HG03097 (cell line): ENCODE data around the gene TMEM109.

Source experiments
- ATAC-seq: cut with Tn5 transposase; IDR thresholded peaks from one replicate; pipeline ENCODE4 v1.9.1; 2021; ENCODE audit not compliant: unreplicated experiment, low FRiP score

Gene TMEM109

DNA sequence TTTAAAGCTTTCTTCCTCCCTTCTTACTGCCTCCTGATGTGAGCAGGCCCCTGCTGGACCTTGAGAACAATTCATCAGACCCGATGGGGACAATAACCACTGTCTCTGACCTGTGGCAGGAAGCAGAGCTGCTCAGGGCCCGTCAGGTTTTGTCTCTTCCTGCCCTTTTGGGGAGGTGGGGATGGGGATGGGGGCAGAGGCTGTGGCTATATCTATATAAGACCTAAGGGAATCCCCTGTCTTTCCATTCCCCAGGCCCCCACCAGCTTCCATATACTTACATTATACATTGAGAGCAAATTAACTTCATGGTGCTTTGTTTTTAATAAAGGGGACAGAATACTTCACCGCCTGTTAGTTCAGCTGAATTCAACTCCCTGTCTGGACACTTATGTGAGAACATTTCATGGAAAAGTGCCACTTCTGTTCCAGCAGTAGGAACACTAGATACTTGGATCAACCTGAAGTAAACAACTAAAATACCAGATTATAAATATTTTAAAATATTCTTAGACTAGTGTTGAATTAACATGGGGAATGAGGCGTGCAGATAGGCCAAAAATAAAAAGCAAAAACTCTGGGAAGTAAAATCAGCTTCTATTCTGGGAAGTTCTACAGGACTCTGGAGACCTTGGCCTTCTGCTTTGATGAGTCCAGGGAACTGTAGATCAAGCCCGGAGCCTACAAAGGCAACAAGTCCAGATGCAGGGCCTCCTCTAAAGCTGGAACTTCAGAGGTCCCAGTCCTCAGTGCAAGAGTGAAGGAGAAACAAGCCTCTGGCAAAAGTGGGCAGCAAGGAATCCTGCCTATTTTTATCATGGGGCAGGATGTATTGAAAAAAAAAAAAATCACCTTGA lies 35.5 kb upstream of the TMEM109 start:
- ATAC-seq, result no peak

DNA sequence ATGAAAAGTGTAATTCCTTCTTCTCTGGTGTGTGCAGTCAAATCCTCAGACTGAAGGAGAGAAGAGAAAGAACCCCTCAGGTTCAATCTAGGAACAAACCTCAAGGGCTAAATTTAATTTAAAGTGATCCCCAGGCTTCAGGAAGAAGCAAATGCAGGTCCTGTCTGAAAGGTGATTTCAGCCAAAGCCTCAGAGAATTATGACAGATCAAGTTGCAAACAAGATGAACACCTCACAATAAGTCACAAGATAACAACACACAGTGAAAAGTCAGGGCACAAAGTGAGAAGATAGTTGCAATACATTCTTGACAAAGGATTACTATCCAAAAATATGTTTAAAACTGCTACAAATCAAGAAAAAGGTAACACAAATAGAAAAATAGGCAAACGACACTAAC lies 34.9 kb upstream of the TMEM109 start:
- no peak for ATAC-seq

DNA sequence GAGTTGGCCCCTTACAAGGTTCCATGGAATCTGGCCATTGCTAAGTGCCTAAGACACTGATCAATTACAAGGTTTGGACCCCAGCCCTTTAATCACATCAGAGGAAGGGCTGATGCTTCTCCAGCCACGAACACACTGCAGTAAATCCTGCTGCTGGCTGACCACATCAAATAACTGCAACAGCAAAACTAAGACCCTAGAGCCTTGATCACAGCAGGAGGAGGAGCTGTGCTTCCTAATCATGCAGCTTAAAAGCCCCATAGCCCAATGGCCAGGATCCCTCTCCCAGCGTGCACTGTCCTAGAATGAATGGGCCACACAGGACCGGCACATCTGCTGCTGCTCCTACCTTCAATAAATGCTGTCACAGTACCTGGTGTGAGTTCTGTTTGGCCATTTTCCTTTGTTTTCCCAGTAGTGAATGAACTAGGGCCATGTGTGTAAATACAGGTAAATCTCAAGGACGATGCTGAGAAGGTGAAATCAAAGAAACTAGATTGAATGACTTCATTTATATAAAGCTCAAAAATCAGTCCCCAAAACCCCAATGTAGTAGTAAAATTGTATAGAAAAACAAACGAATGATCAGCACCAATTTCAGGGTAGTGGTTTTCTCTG lies 33.9 kb upstream of the TMEM109 start:
- no peak for ATAC-seq

DNA sequence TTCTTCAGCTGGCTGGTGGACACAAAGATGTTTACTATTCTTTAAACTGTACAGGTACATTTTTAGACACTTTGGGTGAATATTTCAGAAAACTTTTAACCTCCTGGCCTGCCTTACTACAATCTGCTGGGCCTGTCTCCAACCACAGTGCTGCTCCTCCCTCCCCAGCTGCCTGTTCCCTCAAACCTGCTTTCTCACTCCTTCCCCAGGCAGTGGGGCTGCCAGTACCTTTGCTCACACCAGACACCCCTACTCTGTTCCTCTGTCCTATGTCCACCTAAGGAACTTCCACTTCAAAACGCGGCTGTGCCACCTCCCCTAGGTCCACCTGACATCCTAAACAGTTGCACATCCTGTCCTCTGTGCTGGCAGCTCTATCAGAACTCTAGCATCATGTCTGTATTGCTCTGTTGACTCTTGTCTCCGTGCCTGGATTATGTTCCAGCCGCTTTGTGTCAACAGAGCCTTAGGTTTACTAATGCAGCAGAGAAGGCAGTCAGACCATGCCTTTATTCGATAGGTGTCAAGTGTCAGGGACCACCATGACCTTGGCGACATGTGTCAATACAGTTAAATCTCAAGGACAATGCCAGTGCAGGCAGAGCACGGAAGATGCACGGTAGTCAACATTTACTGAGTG lies 33.2 kb upstream of the TMEM109 start:
- ATAC-seq, result no peak

DNA sequence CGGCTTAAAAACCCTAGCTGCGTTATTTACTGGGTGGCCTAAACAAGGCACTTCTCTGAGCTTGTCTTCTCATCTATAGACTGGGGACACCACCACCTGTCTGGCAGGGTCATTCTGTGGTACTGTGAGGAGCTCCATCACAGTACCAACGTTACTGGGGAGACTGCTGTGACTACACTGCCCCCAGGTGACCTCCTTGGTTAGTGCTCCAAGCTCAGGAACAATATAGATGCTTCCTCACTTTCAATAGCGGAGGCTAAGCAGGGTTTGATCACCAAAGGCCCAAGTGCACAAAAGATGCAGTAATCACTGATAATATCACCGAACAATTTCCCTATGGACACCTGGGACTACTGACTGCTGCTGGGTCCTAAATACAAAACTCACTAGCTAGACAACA lies 26.4 kb upstream of the TMEM109 start:
- ATAC-seq, result no peak

DNA sequence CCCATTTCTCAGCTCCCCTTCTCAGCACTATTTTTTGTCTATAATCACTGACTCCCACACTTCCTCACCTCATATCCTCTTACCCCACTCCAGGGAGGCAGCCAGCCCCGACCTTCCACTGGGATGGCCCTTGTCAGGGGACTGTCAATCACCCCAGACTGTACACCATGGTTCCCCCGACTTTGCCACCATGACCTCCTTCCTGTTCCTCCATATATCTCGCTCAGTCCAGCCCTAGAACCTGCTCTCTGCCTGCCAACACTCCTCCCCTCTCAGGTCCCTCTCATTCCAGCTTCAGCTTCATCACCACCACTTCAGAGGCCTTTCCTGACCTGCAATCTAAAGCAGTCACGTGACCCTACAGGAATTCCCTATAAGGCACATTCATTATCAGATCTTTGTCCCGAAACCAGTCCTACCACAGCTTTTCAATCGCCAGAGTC lies 24.1 kb upstream of the TMEM109 start:
- no peak for ATAC-seq

DNA sequence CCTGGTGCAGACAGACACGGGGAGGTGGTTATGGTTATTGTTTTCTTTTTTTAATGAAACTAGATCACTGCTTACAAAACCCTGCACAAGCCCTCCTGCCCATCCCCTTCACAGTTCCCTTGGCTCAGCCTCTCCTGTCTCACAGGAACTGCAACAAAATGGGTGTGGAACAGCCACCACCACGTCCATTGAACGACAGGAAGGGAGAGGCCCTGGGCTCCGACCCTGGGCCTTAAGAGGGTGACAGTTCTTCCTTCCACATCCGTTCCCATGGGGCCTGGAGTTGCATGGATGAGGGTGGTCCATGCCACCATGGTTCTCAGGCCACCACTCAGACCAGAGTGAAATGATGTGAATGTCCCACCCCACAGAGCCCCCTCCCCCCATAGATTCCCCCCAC lies 23.3 kb upstream of the TMEM109 start:
- ATAC-seq, result no peak

DNA sequence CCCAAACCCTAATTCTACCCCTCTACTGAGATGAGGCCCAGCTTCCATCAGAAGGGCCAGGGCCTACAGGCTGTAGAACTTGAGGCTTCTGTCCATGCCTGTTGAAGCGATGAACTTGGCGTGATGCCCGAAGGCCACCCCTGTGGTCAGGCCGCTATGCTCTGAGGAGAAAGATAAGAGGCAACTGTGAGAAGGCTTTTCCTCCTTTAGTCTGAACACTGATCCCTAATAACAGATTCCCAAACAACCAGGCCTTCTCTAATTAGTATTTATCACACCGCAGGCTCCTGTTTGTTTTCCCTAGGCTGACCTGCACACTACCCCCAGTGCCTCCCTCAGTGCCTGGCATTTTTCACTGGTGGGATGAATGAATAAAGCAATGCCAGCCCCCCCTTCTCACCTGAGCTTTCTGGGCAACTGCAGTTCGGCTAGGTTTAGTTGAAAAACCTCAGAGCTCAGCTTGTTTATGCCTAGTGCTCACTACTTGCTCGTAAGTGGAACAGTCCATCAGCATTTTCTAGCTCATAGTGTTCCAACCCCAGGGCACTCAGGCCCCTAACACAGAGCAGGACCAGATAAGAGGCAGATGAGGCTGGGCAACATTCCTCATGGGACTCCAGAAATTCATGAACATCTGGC lies 22.7 kb upstream of the TMEM109 start:
- ATAC-seq, result no peak

DNA sequence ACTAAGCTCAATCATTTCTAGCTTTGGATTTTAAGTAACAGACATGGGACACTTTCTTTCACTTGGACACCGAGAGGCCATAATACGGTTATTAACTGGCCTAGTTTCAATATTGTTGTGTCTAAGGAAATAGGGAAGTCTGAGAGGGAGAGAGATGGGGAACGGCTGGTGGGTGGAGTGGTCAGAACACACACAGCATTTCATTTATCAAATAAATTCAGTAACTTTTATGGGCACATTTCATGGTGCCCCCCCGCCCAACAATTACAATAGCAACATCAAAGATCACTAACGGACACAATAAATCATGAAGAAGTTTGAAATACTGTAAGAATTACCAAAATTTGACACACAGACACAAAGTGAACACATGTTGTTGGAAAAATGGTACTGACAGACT lies 18.3 kb upstream of the TMEM109 start:
- no peak for ATAC-seq

DNA sequence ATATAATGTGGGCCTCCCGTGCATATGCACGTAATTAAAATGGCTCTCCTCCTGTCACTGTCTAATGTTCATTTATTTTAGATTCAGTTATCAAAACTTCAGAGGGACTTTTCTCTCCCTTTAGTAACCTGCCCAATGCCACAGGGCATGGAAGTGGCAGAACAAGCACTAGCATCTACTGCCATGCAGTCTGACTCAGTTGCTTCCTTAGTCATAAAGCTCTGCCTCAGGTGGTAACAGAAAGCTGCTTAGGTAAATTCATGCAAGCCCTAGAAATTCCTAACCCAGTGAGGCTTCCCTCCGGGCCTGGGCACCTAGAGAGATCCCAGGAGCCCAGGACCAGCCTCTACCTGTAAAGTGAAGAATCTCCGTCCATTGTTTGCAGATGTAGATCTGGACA lies 16.5 kb upstream of the TMEM109 start:
- no peak for ATAC-seq

DNA sequence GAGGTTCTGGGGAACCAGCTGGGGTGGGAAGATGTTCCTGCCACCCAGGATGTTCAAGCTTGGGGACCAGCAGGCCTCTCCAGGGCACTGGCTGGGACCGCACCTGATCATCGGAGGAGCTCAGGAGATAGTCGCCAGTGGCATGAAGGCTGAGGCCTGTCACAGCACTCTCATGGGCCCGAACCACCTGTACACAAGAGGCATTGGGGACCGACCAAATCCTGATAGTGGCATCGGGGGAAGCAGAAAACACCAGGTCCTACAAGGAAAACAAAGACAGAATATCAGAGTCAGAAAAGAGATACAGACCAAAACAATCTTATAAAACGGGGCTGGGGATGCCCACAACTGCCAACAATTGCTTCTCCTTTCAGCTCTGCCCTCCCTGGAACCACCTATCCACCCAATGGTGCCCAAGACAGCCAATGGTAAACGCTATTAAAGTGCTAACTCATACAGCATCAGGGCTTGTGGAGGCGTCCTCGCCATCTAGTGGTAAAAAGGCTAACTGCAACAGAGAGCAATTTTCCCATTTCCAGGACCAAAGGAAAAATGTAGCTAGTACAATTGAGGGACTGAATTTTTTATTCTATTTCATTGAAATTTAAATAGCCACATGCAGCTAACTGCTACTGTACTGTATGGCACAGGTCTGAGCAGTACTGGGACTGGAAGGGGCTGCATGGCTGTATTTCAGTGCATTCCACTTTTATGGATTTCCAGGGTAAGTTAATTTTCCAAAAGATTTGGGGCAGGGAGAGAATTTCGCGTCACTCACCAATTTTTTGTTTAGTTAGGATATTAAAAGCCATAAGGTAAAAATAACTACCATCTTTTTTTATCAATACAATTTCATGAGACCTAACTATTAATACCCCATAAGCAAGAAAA lies 14.7 kb upstream of the TMEM109 start:
- no peak for ATAC-seq

DNA sequence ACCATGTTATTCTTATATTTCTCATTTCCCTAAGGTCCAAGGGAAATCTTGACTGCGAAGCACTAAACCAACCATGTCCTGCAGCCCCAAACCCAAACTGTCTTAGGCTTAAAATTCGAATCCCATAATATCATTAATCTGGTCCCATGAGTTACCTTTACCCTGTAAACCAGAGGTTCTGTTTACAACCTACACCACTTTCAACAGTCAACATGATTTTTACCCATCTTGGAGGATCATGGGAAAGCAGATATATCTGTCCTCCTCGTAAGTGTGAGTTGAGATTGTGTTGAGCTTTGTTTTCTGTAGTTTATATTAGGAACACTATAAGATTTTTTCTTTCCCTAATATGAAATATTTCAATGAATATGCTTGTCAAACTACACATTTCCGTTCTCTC lies 14.0 kb upstream of the TMEM109 start:
- no peak for ATAC-seq

DNA sequence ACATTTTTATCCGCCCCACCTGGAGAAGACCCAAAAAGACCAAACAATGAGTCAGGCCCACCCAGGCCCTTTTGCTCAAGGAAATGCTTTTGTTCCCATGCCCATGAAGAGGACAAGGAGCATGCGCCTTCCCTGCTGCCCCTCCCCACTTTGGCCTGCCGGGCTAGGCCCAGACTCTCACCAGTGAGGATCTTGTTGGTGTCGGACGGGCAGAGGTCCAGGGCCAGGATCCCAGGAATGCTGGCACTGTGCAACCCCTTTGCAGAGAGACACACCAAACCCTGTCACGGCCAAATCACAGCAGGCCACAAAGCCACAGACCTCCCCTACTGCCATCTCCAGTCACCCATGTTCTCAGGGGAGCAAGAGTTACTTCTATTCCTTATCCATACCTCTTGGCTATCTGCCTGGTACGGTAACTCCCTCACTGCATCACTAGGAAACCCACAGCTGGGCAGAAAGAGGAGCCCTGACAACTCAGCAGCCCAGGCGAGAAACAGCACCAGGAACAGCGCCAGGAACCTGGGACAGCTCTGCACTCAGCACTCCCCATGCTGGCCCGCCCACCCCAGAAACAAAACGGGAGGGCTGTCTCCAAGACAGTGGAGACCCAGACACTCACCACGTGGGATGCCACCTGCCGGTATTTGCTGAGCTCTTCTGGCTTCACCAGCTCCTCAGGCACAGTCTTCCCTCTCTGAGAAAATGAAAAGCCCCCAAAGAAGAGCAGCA lies 13.1 kb upstream of the TMEM109 start:
- ATAC-seq, result no peak

DNA sequence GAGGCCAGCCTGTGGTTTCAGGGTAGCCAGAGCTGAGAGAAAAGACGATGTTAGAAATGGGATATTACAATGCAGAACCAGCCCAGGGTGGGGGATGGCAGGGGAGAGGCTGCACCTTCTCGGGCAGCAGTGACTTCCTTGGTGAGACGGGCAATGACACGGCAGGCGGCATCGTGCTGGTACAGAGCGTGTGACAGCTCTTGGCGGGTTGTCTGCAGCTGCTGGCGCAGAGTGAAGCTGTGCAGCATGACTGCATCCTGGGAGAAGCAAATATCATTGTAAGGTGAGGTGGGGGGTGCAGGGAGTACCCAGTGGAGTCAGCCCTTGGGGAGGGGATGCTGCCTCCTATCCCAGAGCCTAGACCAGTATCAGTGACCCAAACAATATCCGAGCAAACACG lies 11.3 kb upstream of the TMEM109 start:
- ATAC-seq, result no peak

DNA sequence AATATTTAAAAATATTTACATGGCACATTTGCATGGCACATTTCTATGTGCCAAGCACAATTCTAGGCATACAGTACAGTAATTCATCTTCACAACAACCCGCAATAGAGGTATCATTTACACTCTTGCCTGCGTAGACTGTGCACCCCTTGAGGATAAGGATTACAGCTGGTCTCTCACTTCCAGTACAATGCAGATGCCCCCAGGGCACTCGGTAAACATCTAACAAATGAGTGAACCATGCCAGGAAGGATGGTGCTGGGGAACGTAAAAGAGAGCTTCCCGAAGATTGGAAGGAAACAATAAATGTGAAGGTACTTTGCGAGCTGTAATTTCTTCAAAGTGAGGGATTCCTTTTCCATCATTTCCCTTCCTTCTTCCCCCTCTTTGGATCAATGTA lies 8.9 kb upstream of the TMEM109 start:
- ATAC-seq, result no peak

DNA sequence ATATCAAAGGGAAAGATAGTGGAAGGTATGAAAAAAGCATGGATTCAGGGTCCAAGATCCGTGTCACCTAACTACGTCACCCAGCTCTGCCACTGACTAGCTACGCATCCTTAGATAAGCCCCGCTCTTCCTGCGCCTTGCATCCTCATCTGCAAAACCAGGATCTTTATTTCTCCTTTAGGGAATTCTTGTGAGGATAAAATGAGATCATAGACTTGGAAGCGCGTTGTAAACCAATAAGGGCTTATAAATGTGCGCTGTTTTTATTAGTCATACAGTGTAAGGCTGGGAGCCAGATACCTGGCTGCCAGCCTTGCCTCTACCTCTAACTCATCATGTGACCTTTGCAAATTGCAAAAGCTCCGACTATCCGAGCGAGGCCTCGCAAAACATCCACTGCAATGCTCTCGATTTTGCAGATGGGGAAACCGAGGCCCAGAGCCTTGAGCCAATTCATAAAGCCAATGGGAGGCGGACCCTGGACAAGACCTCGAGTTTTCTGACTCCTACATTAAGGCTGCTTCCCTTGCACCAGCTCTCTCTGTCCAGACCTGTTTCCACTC lies 8.3 kb upstream of the TMEM109 start:
- ATAC-seq, result no peak

DNA sequence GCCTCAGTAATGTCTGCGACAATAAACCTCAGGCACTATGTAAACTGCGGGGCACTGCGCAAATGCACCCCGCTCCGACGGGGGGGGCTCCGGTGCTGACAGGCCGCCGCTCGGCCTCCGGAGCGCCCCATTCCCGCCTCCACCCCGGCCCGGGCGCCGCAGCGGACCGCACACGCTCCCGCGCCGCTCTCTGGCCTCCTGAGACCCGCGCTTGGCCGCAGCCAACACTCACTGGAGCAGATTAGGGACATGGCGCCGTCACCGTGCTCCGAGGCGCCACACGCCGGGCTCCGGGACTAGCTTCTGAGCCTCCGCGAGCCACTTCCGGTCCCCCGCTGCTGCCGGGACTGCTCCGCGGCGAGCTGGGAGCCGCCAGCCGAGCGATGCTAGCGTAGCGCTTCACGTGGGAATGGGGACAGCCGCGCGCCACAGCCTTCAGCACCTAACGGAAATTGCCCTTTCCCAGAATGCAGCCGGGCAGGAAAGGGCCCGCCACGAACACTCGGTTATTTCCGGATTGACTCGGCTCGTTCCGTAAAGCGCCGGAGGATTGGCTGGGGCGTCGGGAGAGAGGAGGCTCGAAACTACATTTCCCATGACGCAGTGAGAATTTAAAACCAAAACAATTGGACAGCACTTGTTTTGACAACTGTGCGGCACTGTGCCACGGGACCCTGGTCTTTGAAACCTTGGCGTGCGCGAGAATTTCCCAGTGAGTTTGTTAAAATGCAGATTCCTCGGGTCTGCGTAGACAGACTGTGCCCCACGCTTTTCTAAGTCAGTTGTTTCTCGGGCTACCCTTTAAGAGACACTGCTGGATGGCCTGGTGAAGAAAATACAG lies 7.6 kb upstream of the TMEM109 start, which contains the start of gene PRPF19:
Gene PRPF19, minus strand, starts transcription at position 454 of the 841 bp plus-strand sequence. Its CDS starts 203 bp downstream, at position 251.
- peak; percentile 69 for ATAC-seq

DNA sequence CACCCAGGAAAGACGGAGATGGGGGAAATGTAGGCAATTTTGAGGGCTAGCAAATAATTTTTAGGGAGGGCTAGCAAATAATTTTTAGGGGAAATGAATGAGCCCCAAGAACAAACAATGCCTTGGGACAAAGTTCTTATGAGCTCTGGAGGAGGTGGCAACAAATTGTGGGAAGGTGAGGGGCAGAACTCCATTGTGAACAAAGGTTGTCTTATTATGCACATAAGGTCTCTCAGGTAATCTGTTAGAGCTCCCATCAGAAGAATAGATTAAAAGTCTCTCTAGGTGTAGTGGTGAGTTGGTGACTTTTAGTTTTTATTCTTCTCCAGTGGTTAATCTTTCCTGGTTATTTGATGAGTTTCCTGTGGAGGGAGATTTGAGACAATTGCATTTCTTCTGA lies 5.2 kb upstream of the TMEM109 start:
- ATAC-seq, result no peak
